Natural killer cell (primary cell): Measurements from ENCODE around the gene CUL1. TPM values are rescaled to one million over a fixed set of nuclear protein-coding genes. Genes with fewer than 3 reads are reported as not detected.

ENCODE experiments used
- ATAC-seq, 3 donors: fragments of 150-1000 bp in 2 of 3; fragments of 200-7000 bp in 1 of 3; cut with Tn5 transposase; 1 replicate in 1 of 3; 2 replicates in 2 of 3; pipeline ENCODE4 v1.10.0; 2021; ENCODE audit warnings: mild to moderate bottlenecking in 2 of 3, moderate library complexity in 2 of 3
- DNase-seq, 2 donors: peaks; one replicate each; pipeline versions ENCODE4 v3.0.0 to v3.0.0-alpha.2; 2013 to 2021; ENCODE audit warnings: mixed read lengths in 1 of 2
- H3K27ac ChIP-seq: one replicate; pipeline ENCODE4 v1.5.1; 2013; ENCODE audit warnings: mild to moderate bottlenecking, low read length
- H3K27me3 ChIP-seq: one replicate; pipeline ENCODE4 v1.6.1; 2013; ENCODE audit warnings: low read length; ENCODE audit not compliant: control insufficient read depth, insufficient read depth
- H3K36me3 ChIP-seq: one replicate; pipeline ENCODE4 v1.6.1; 2013; ENCODE audit warnings: low read length; ENCODE audit not compliant: control insufficient read depth, insufficient read depth
- H3K4me1 ChIP-seq: one replicate; pipeline ENCODE4 v1.6.1; 2013; ENCODE audit warnings: low read length; ENCODE audit not compliant: control insufficient read depth, insufficient read depth
- H3K4me3 ChIP-seq: one replicate; pipeline ENCODE4 v1.5.1; 2013; ENCODE audit warnings: low read length
- H3K9me3 ChIP-seq: one replicate; pipeline ENCODE4 v1.6.1; 2013; ENCODE audit warnings: low read length; ENCODE audit not compliant: control insufficient read depth, insufficient read depth
- H3K27ac Mint-ChIP-seq, 2 donors: one replicate each; pipeline ENCODE4 v1.8.0; 2022; ENCODE audit warnings: mild to moderate bottlenecking in 2 of 2, mixed read lengths in 2 of 2, moderate library complexity in 1 of 2
- H3K27me3 Mint-ChIP-seq, 2 donors: one replicate each; pipeline ENCODE4 v1.8.0; 2022; ENCODE audit warnings: low read depth in 2 of 2, mixed read lengths in 2 of 2
- H3K36me3 Mint-ChIP-seq: one replicate; pipeline ENCODE4 v1.8.0; 2022; ENCODE audit warnings: mixed read lengths
- H3K4me1 Mint-ChIP-seq, 2 donors: one replicate each; pipeline ENCODE4 v1.8.0; 2022; ENCODE audit warnings: mixed read lengths in 2 of 2
- H3K4me3 Mint-ChIP-seq: one replicate; pipeline ENCODE4 v1.8.0; 2022; ENCODE audit warnings: mild to moderate bottlenecking, moderate library complexity, mixed read lengths
- H3K9me3 Mint-ChIP-seq, 2 donors: one replicate each; pipeline ENCODE4 v1.8.0; 2022; ENCODE audit warnings: mixed read lengths in 2 of 2
- CTCF ChIP-seq: fragments of 200-600 bp; IDR thresholded peaks from one replicate; pipeline ENCODE4 v1.8.0; 2022; ENCODE audit warnings: antibody characterized with exemption
- whole genome bisulfite sequencing: methylation state at CpG from one replicate; pipeline ENCODE4 v1.1.7; 2013; ENCODE audit warnings: missing lambda C conversion rate; ENCODE audit not compliant: insufficient coverage; 5-methylcytosine and 5-hydroxymethylcytosine counted together
- intact Hi-C: fragments of 100-400 bp; cut with micrococcal nuclease; formaldehyde crosslinking; loops from one replicate; pipeline ENCODE4 v1.14.2; 2022
- total RNA-seq, 4 donors: library from RNA; stranded (reverse); fragments of 120-200 nt in 1 of 4; gene quantifications; one replicate each; pipeline versions ENCODE4 v1.2.3 to v1.2.4, GENCODE V29; 2013 to 2022

CUL1 gene
- total RNA-seq, 3 donors from 2014 or later (not counting 1 experiment from before 2014, with no cell fraction given): 37.4 to 45.1 (median 43.2) TPM

DNA sequence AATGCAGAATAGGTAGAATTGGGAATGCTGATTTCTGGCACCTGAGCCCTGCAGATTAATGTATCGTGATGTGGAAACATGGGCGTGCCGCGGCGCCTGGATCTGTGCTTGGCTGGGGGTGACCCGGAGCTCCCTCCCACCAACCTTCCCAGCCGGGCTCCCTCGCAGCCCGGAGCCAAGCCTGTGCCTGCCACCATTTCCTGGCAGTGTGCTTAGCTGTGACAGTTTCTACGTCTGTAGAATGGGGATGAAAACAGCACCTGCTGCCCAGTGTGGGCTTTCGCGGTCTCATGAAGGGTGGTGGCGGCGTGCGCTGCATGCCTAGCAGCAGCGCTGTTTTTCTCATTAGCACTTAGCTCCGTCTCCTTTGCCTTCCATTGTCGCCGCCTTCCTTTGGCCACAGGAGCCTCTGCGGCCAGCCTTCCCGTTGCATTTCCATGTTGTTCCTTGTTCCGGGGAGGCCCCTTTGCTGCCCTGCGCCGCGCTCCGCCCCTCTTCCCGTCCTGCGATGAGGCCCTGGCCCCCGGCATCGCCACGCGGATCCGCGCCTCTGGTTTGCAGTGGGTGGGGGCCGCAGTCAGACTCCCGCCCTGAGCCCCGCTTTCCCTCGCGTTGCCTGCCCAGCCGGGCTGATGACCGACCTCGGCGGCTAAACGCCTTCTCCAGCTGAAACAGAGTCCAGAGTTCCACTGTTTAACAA lies 84.2 kb downstream of the CUL1 start:
- no peak for ATAC-seq
- DNase-seq: no peak
- H3K27ac ChIP-seq: no peak overlapping the region
- no peak for TF ChIP-seq CTCF
- no peaks in the 10 kb centered on the region for H3K9me3 ChIP-seq
- Mint-ChIP-seq H3K27me3 (no peaks in the 10 kb centered on the region), H3K36me3 (peaks cover 8% of the 10 kb centered on the region), H3K9me3 (no peaks in the 10 kb centered on the region), H3K27ac (no peak overlapping the region), H3K4me1 (peaks cover 0 to 10% of the 10 kb centered on the region in 2 donors), H3K4me3 (no peak overlapping the region)
- peaks cover 54% of the 10 kb centered on the region for H3K36me3 ChIP-seq
- 97% methylated on average over 44 of the region's 44 CpGs for WGBS
- H3K27me3 ChIP-seq: no peaks in the 10 kb centered on the region
- H3K4me3 ChIP-seq: no peak overlapping the region
- intact Hi-C loops: no loop called here
- H3K4me1 ChIP-seq: no peaks in the 10 kb centered on the region

DNA sequence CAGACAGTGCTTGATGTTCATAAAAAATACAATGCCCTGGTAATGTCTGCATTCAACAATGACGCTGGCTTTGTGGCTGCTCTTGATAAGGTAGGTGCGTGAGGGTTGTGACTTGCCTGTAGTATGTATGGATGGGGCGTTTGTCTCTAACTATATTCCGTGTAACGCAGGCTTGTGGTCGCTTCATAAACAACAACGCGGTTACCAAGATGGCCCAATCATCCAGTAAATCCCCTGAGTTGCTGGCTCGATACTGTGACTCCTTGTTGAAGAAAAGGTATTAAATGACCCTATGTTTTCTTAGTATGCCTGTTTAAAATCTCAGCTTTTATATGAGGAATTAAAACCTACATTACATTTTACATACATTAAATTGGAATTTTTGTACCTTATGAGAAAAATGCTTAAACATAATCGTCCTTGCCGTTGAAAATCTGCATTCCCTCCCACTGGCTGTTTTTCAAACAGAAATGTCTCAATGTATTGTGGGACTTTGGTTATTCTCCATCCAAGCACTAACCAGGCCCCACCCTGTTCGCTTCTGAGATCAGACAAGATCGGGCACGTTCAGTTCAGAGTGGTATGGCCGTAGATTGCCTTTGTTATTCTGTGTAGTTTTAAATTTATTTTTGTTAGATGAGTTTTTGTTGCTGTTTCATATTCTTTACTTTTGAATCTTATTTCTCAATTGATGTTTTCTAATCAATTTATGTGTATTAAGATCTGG lies 85.3 kb downstream of the CUL1 start:
- Histone ChIP-seq H3K9me3 (no peaks in the 10 kb centered on the region), H3K4me1 (no peaks in the 10 kb centered on the region), H3K27ac (no peak overlapping the region), H3K27me3 (no peaks in the 10 kb centered on the region), H3K36me3 (peaks cover 65% of the 10 kb centered on the region), H3K4me3 (no peak overlapping the region)
- WGBS: 98% methylated on average over 14 of the region's 15 CpGs
- no peak overlapping the region for H3K4me3 Mint-ChIP-seq
- no peaks in the 10 kb centered on the region for H3K27me3 Mint-ChIP-seq
- no peak for TF ChIP-seq CTCF
- peaks cover 16% of the 10 kb centered on the region for H3K36me3 Mint-ChIP-seq
- H3K9me3 Mint-ChIP-seq: no peaks in the 10 kb centered on the region
- DNase-seq (no peak), ATAC-seq (no peak)
- intact Hi-C loops: no loop called here
- peaks cover 0 to 10% of the 10 kb centered on the region in 2 donors for H3K4me1 Mint-ChIP-seq
- H3K27ac Mint-ChIP-seq: peak overlapping the region in 1 of 2 donors; percentile 22

DNA sequence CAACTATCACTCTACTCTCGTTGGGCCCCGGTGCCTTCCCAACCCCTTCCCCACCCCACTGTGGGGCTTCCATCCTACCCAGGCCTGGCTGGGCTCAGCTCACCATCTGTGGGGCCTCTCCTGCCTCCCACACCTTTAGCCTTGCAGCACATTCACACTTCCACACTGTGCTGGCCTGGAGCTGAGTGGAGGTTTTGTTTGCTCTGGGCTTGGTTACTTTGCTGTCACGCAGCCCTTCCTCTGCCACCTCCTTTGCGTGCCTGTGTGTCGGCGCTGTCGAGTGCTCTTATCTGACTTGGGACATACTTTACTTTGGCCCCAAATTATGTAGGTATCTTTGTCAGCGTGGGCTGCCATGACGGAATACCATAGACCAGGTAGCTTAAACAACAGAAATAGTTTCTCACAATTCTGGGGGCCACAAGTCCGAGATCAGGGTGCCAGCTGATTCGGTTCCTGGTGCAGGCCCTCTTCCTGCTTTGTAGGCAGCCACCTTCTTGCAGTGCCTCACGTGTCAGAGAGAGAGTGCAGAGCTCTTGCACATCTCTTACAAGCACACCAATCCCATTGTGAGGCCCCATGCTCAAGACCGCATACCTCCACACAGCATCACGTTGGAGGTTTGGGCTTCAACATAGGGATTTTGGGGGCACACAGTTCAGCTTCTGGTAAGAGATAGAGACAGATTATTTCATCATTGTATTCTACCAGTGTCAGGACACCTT lies 89.0 kb downstream of the CUL1 start:
- 96% methylated on average over 14 of the region's 14 CpGs for WGBS
- ATAC-seq: no peak

More for the DNA sequence above, 89.0 kb downstream of the CUL1 start:
- no peaks in the 10 kb centered on the region for H3K9me3 ChIP-seq
- no peak for DNase-seq
- H3K9me3 Mint-ChIP-seq: no peaks in the 10 kb centered on the region
- H3K36me3 ChIP-seq: peaks cover 81% of the 10 kb centered on the region
- no peak overlapping the region for H3K27ac ChIP-seq
- H3K4me1 Mint-ChIP-seq: peaks cover 0 to 6% of the 10 kb centered on the region in 2 donors
- H3K4me1 ChIP-seq: no peaks in the 10 kb centered on the region
- intact Hi-C loops: no loop called here
- no peaks in the 10 kb centered on the region for H3K27me3 ChIP-seq
- no peak overlapping the region for H3K4me3 Mint-ChIP-seq
- no peak overlapping the region for H3K27ac Mint-ChIP-seq
- peaks cover 33% of the 10 kb centered on the region for H3K36me3 Mint-ChIP-seq
- H3K27me3 Mint-ChIP-seq: no peaks in the 10 kb centered on the region
- TF ChIP-seq CTCF: no peak
- H3K4me3 ChIP-seq: no peak overlapping the region
